ENCODE results near the gene LRMDA.
"Not testable (repeated sequence)": the region's sequence is repeated elsewhere in the genome, so short reads cannot be mapped to it uniquely, and the experiment has no call there.

LRMDA gene

DNA sequence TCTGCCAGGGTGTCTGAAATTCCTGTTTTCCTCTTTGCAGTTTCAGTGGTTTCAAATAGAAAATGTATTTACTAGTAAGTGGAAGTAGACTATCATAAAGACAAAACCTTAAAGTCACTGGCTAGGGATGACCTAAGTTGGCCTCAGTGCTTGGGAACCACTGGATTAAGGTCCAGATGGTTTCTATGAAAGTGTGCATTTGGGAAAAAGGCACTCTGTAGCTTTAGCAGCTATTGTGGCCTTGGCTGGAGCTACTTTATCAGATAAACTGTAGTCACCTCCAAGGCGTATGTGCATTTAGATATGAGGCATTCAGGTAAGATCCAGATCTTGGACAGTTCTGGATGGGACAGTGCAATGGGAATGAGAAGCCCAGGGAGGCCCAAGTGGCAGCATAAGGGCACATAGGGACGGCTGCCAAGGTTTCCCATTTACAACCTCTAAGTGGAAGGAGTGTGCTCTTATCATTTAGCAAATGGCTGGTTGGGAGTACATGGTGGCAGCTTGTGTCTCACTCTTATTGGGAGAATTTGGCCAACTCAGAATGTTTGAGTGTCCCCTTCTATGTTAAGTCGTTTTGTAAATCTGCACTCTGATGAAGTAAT, 185.6 kb downstream of the LRMDA start:
- DNase-seq, result no peak

DNA sequence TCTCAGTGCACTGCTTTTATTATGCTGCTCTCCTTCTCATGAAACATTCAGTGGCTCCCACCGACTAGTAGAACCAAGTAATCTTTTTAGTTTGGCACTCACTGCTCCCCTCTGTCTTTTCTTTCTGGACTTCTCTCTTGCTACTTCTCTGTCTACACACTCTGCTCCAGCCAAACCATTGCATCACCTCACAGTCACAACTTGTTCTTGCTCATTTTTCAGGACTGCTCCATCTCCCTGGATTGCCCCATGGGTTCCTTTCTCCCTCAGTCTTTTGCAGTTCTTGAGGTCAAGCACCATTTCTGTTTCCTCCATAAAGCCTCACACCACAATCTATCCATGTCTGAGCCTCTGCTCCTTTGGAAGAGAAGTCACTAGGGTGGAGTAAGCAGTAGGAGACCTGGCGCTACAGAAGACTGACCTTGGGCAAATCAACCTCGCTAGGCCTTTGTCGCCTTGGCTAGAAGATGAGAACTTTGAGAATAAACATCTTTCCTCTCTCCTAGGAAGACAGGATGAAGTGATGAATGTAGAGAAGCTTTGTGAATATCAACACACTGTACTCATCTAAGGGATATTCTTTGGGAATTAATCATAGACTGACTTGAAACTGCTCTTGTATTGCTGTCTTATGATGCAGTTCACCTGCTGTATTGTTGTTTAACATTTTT, 186.2 kb downstream of the LRMDA start:
- DNase-seq, result no peak

DNA sequence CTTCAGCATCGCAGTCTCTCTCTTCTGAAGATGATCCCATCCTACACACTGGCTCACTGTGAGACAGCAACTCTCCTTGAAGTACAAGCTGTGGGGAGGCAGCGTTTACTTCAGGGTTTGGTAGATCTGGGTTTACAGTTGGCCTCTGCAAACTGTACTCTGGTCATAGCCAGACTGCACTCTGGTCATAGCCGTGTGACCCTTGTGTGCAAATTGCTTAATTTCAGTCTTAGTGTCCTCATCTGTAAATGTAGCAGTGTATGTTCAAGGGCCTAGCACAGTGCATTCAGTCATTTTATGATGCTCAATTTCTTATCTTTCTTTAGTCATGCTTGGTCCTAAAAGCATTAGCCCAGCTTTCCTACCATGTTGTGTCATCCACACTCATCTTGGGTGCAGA, 188.2 kb downstream of the LRMDA start:
- DNase-seq, result no peak

DNA sequence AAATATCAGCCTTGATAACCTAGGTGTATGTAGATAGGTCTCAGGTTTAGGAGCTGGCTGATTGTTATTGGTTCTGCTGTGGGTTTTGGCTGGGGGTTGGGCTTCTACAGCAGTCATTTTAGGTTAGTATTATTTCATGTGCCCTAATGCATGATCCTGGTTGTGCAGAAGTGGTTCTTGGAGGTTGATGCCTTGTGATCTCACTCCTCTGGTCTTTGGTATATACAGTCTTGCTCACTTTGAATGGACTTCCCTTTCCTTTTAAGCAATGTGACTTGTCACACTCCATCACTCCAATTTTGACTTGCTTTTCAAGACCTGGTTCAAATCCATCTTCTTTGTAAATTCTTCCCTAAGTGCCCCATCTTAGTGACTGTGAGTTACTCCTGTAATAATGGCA, 188.9 kb downstream of the LRMDA start:
- no peak for DNase-seq

DNA sequence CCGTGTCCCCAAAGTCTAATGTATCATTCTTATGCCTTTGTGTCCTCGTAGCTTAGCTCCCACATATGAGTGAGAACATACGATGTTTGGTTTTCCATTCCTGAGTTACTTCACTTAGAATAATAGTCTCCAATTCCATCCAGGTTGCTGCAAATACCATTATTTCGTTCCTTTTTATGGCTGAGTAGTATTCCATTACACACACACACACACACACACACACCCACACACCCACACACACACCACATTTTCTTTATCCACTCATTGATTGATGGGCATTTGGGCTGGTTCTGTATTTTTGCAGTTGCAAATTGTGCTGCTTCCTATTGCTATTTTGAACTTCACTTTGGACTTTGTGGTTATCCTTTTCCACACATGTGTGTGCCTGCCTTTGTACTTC, 189.6 kb downstream of the LRMDA start:
- DNase-seq, result not testable (repeated sequence)

DNA sequence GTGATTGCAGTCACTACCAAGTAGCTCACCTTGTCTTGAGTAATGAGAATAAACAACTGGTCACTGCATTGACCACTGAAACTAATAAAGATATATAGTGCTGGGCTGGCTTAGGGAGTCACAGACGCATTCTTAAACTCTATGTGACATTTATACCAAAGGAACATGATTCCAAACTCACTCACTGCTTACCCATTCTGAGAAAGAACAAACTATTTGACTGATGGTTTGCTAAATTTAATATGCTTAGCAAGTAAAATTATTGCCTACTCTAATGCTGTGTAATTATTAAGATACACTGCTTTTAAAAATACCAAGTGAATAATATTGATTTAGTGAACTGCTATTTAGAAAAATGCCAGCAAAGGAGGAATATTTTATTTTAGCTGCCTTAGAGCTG, 191.1 kb downstream of the LRMDA start:
- DNase-seq, result no peak

DNA sequence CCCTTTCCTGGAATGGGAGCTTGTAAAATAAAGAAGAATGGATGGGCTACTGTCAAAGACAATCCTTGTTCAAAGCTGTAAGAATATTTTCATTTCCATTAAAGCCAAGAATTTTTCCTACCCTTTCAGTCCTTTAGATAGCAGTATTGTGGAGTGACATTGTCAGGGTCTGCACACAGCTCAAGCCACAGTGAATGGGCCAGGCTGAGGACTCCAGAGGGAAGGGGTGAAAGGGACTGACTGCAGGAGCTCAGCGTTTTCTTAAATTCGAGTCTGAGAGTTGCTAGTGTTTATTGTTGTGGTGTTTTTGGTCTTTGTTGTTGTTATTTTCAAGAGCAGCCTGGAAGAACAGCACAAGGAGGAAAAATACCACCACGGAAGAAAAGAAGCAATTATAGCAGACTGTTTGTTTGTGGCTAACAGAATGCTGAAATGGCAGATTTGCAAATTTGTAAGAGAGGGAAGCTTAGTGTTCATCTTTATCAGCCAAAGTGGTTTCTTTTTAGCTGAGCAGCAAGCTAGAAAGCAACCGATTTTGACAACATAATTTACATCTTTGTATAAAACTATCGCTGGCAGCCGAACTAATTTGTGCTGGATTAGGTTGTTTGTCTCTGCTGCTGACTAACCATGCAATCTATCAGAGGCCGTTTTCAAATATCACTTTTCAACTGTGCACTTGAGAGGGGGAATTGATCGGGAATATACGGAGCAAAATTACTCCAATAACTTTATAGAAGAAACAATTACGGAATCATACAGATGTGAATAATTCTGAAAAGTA, 192.1 kb downstream of the LRMDA start:
- DNase-seq, result no peak

DNA sequence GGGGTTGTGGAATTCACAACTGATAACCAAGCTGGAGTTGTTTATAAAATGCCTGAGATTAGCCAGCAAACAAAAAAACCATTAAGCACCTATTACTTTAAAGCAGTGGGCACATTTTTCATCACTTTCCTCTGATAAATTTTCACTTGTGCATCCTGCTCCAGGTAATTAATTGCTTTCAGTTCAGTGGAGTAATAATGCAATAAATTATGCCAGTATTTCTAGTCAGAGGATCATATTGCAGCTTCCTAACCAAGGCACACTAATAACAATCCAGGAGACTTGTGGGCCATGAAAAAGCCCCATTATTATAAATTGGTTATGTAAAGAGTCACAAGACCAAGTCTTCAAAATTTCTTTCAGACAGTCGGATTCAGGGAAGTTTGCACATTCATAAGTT, 193.2 kb downstream of the LRMDA start:
- no peak for DNase-seq

DNA sequence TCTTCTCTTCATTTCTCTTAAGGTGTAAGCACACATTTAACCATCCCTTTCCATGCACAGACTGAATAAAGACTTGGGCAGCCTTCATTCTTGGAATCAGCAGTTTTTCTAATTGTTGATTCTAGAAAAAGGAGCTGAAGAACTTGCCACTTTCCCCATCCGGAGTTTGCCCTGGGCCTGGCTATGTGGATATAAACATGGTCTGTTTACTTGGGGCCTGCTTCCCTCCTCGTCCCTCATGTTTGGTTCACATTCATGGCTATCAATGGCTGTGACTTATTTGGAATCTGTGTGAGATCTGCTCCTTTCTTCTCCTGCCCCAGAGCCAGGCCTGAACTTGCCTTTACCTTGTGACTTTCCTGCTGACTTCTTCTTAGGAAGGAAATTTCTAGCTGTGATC, 199.3 kb downstream of the LRMDA start:
- no peak for DNase-seq

DNA sequence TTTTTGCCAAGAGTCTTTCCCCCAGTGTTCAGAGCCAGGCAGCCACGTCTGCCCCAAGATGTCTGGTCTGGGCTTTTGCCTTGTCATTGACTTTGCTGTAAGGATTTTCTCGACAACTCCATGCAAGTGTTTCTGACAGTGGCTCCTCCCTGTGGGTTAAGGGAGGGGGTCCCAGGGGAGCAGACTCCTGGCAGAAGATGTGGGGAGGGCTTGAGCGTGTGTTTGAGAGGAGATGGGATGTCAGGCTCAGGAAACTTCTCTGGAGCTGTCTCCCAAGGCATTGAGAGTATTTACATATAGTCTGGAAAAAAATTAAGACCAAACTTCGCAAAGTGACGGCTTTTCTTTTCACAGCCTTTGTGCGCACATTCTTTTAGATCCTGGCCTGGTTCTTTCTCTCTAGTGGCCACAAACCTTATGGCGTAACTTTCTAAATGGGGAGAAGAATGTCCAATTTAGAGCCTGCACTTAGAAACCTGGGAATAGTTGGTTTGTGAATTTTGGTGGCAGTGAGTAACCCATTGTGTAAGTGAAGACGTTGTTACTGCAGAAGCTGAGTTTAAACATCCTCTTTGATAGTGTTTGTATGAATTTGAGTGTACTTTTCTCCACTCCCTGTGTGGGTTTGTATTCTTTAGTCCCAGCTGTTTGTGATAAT, 201.5 kb downstream of the LRMDA start:
- no peak for DNase-seq

DNA sequence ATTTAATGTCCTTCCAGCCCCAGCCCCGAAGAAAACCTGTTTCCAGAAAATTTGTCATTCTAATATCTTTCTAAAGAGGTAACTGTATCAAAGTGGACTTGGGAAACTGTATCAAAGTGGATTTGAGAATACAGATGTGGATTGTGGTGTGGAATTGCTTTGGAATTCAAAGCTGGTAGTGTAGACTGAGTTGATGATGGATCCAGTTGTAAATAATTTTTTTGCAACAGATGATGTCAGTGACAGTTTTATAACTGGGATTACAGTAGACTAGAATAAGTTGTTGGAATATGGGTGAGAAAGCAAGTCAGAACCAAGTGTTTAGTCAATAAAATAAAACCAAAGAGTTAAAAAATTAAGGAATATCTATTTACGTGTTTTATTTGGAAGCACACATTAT, 202.1 kb downstream of the LRMDA start:
- no peak for DNase-seq

DNA sequence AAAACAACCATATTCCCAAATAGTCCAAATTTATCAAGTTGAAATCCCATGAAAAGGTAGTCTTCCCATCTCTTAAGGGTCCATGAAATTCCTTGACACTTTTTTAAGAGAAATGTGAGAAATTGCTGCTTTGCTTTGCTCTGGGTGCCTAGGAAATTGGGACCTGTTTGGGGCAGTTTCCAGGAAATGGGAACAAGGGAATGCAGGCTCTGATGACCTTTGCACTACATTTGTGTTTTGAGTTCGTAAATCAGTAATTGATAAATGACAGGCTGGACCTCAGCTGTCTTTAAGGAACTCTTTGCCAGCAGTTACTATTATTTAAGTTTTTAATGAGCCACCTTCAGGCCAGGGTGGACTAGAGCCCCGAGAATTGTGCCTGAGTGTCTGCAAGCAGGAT, 203.5 kb downstream of the LRMDA start:
- DNase-seq, result no peak

DNA sequence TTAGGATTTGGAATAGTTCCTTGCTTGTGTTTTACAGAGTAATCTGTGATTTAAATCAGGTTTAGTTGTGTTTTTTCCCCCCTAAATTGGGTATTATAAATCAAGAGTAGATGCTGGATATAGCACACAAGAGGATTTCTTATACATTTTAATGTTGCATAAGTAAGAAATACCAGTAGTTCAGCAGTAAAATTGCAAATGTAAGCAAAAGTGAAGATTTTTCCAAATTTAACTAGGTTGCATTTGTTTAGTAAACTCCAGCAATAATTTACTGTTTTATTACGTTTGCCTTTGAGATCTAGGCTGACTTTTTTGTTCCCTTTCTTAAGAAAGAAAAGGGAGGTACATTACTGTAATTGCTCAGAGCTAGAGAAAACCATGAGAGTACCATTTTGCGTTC, 207.3 kb downstream of the LRMDA start:
- DNase-seq, result no peak

DNA sequence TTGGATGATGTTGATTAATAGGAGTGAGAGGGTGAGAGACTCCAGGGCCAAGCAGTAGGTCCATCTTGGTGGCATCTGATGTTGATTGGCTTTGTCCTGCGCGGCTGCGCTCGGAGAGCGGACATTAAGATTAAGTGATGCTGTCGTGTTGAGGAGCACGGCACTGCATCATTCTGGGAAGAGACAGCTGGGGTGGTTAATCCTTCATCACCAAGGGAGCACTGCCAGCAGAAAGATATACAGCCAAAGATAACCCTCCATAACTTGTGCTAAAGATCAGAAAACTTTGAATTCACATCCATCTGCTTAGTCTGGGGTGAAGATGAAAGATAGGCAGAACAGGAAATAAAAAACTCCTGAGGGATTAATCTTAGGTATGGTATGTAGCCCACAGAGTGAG, 208.3 kb downstream of the LRMDA start:
- DNase-seq, result no peak

DNA sequence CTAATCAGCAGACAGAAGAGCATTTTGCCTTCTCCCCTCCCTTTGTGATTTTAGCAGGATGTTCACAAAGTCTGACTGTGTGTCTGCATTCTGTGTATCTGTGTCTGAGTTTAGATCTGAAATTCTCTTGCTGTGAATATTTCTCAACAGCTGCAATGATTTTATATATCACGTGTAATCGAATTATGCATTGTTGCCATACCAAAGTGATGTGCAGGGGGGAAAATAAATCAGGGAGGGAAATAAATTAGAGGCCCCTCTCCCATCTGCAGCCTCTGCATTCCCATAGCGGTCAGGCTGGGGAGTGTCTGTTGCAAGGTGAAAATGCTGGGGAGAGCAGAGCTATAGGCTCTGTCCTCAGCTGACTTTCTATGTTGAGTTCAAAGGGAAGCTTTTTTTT, 209.0 kb downstream of the LRMDA start:
- no peak for DNase-seq

DNA sequence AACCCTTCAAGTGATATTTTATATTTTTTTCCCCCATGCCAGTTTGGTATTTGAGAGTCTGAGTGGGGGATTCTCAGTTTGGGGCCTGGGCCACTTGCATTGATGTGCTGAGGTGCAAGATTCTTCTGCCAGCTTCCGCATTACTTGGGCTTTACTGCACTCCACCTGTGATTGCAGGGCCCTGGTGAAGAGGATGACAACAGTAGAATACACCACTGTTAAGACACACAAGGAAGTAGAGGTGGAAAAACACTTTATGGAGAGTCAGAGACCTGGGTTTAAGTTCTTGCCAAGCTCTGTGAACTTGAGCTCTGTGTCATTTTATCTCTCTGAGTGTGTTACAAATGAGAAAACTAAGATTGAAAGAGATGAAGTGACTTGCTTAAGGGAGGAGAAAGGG, 209.4 kb downstream of the LRMDA start:
- DNase-seq, result no peak

DNA sequence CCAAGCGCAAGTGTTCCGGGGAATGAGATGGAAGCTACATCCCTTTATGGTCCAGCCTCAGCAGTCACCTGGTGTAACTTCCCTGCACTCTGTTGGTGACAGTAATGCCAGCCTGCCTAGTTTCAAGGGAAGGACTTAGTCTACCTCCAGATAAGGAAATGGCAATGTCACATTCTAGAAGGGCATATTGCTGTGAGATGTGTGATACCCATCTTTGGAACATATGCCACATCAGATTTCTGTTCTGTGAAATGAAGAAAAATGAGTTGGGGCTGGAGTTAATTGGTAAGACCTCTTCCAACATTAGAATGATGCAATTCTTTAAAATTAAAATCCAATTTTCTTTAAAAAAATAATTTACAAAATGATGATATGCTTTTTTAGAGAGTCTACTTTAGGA, 212.0 kb downstream of the LRMDA start:
- DNase-seq, result no peak

DNA sequence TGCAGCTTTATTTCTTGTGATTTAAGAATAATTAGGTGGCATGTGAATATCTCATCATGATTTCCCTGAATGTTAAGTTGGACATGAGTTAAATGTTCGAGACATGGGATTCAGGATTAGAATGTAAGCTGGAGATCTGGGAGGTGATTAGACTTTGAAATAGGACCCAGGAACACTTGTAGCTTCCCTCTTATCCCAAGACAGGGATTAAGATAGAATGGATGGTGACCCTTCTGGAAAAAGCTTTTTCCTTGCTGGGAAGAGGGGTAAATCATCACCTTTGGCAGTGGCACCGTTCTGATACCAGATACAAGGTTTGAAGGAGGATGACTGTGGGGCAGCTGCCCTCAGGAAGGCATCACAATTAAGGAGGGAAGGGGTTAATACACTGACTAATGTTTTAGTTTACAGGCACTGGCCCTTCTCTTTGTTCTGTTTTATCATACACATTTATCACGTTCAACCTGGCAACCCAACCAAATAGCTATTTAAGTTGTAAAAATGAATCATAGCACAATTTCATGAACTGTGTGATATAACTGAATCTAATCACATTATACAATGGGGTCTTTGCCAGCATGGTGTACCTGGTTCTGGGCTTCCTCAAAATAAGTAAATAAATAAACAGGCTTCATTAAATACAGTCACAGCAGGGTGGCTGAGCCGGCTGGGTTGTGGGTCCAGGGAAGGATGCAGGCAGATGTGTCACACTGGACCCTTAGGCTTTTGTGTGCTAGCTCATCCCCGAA, 212.7 kb downstream of the LRMDA start:
- no peak for DNase-seq

DNA sequence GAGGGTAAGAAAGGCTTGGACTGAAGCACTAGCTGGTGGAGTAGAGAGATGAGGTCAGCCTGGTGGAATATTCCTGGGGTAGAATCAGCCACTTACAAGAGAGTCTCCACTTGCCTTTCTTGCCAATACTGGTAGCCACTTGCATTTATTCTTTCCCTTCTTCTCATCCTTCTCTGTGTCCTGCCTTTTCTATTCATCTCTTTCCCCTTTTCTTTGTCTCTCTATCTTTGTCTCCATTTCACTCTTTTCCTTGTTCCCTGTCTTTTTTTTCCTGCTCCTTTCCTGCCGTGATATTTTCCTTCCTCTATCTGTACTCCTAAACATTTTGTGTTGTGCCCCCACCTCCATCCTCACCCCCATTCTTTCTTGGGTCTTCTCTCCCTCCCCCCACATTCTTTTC, 214.3 kb downstream of the LRMDA start:
- DNase-seq, result no peak

DNA sequence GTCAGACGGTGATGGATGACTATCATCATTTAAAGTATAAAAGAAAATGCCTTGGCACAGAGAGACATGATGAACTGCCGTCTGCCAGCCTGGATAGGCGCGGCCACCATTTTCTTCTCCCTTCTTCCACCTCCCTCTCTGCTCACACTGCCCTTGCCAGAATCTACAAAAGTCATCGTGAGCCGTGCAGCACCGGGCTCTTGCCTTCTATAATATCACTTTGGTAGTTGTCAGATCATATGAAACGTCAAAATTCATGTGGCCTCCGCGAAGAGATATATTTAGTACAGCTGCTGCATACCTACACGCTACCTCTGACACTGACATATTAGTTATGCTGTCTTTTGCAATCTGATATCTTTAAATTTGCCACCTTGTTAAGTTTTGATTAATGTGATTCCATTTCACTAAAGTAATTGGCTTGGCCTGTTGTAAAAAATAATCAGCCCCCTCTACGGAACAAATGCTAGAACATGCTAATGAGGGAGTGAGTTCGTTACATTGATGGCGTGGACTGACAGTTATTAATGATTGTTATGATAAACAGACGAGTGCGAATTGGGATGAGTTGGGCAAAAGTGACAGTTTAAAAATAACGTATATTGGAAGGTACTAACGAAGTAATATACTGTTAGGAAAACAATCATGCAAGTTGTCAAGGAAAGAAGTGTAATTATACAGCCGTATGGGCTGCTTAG, 214.9 kb downstream of the LRMDA start:
- DNase-seq, result no peak

DNA sequence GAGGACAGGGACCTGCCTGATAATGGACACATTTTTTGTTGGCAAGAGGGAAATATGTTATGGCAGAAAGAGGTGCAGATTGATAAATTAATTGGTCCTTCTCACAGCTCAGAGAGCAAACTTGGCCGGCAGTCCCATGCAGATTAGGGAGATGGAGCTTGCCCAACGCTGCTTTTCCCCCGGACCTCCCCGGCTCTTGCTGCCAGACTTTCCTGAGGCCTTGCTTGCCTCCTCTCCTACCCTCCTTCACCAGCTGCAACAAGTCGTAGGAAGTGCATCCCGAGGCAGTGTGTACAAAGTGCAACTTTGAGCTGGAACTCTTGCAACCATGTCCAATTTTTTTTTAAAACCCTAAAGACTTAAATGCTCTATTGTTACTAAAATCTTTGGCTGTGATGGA, 215.5 kb downstream of the LRMDA start:
- DNase-seq, result no peak

DNA sequence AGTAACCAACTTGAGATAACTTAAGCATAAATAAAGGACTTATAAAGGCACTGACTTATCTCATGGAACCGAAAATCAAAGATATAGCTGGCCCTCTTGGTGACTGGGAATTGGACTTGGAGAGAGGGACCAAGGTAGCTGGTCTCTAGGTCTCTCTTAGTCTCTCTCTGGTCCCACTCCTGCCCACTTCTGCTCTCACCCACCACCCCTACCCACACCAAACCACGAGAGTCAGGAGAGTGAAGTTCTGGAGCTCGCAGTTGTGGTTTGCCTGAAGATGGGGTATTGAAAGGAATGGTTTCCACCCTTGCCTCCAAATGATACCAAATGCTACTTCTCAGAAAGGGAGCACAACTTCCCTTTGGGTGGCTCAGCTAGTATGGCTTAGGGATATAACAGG, 216.3 kb downstream of the LRMDA start:
- DNase-seq, result no peak

DNA sequence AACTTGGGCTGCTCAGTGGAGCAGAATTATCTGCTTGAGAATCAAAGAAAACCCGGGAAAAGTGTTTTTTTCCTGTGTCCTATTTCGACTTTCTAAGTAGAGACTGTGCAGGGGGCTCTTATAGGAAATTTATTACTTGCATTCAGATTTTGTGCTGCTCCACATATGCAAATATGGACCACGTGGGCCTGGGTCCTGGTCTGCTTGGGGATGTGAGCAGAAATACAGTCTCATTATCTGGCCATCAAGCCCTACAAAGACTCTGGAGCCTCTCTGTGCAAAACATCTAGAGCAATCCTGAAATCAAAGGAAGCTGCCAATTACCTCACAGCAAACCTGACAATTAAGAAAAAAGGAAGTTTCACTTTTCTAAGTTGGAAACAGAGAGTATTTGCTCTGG, 216.9 kb downstream of the LRMDA start:
- no peak for DNase-seq

Measured in activated CD4-positive, alpha-beta T cell treated with anti-CD3 and anti-CD28 coated beads for 1 hour (primary cell).